ENCODE data around the gene MGAT3. TPM values are rescaled to one million over a fixed set of nuclear protein-coding genes. Genes with fewer than 3 reads are reported as not detected.

Gene MGAT3
- polyA plus RNA-seq, 1 of the 3 experiments (the other 2 are of a cell fraction): 0.16 TPM

- Histone ChIP-seq H3K4me2 (no peak overlapping the region), H3F3A (replicated peaks; ENCODE audit: insufficient read depth) (peaks cover 7% of the 10 kb centered on the region), H3K4me3 (ENCODE audit: low read depth in 2 of 2, low read length in 1 of 2) (peak overlapping the region in 1 of 2 experiments; percentile 37; a peak in 1 of 4 replicates), H3K27ac (ENCODE audit: low read depth in 2 of 2, low read length in 1 of 2) (no peak overlapping the region; a peak in 1 of 4 replicates), H3K4me1 (ENCODE audit: control insufficient read depth in 1 of 2, insufficient read depth in 2 of 2, low read depth in 1 of 2, low read length in 1 of 2) (peaks cover 4 to 25% of the 10 kb centered on the region in 2 experiments; a peak in 2 of 4 replicates), H4K20me1 (ENCODE audit: insufficient read depth) (peaks cover 31% of the 10 kb centered on the region), H3K9ac (no peak overlapping the region), H3K79me2 (ENCODE audit: insufficient read depth) (peaks cover 21% of the 10 kb centered on the region), H3K36me3 (replicated peaks in 1 of 2; ENCODE audit: control insufficient read depth in 1 of 2, insufficient read depth in 2 of 2, low read length in 1 of 2) (peaks cover 0 to 6% of the 10 kb centered on the region in 2 experiments), H3K9me3 (no peaks in the 10 kb centered on the region), H3K27me3 (ENCODE audit: insufficient read depth) (no peaks in the 10 kb centered on the region), H2AFZ (ENCODE audit: low read depth) (no peak overlapping the region), H3K9me2 (no peaks in the 10 kb centered on the region)
- CTCF ChIA-PET: interaction anchor here (0.6 to 4.7 kb wide), 29 partner anchors 12 to 510 kb away, joined by 3 to 36 read pairs (median 4); partner anchors contain the start of genes MIEF1, SYNGR1 and TAB1
- TF ChIP-seq FOXM1 (IDR thresholded peaks at IDR 0.05; ENCODE audit: low read depth) (no peak), IRF3 (IDR thresholded peaks at IDR 0.05; ENCODE audit: low read depth, low read length) (no peak), SMC3 (IDR thresholded peaks at IDR 0.05; ENCODE audit: low read depth, low read length) (no peak), JUND (IDR thresholded peaks at IDR 0.05) (no peak), TEAD4 (IDR thresholded peaks at IDR 0.05; ENCODE audit: borderline replicate concordance, insufficient read depth) (no peak), RFX5 (IDR thresholded peaks at IDR 0.05; ENCODE audit: low read length) (no peak), SIN3A (IDR thresholded peaks at IDR 0.05; ENCODE audit: borderline replicate concordance, low read depth, low read length) (no peak), ZBTB33 (IDR thresholded peaks at IDR 0.05; ENCODE audit: borderline replicate concordance, low read depth) (no peak)
- no peak for DNase-seq
- WGBS (ENCODE audit: low lambda C conversion rate): 61% methylated on average over 5 of the region's 17 CpGs
- POLR2A ChIA-PET: interaction anchor here (0.9 to 1.7 kb wide), 4 partner anchors 8 to 210 kb away, joined by 3 to 9 read pairs (median 3); partner anchors contain the start of genes MIEF1 and RPL3
These were observed 72.7 kb downstream of the MGAT3 start for GRCh38 chr22:39529487-39529851.

- peaks cover 24% of the 10 kb centered on the region for H4K20me1 ChIP-seq (ENCODE audit: insufficient read depth)
- H3K4me3 ChIP-seq (ENCODE audit: low read depth in 2 of 2, low read length in 1 of 2): no peak overlapping the region
- DNase-seq: no peak
- H2AFZ ChIP-seq (ENCODE audit: low read depth): no peak overlapping the region
- H3K9me2 ChIP-seq: no peaks in the 10 kb centered on the region
- H3K9ac ChIP-seq: no peak overlapping the region
- no peaks in the 10 kb centered on the region for H3K27me3 ChIP-seq (ENCODE audit: insufficient read depth)
- H3K27ac ChIP-seq (ENCODE audit: low read depth in 2 of 2, low read length in 1 of 2): no peak overlapping the region
- peaks cover 4 to 24% of the 10 kb centered on the region in 2 experiments; a peak in 2 of 4 replicates for H3K4me1 ChIP-seq (ENCODE audit: control insufficient read depth in 1 of 2, insufficient read depth in 2 of 2, low read depth in 1 of 2, low read length in 1 of 2)
- H3K4me2 ChIP-seq: no peak overlapping the region
- H3F3A ChIP-seq (replicated peaks; ENCODE audit: insufficient read depth): peaks cover under 1% of the 10 kb centered on the region
- peaks cover 21% of the 10 kb centered on the region for H3K79me2 ChIP-seq (ENCODE audit: insufficient read depth)
- WGBS (ENCODE audit: low lambda C conversion rate): 93% methylated on average over 6 of the region's 6 CpGs
- H3K9me3 ChIP-seq: no peaks in the 10 kb centered on the region
- ChIA-PET CTCF (interaction anchor here (0.6 to 4.7 kb wide), 6 partner anchors 15 to 560 kb away, joined by 3 to 36 read pairs (median 4); no protein-coding TSS in a partner anchor), POLR2A (interaction anchor here (1.7 kb wide), 1 partner anchor 210 kb away, joined by 9 read pairs; the partner anchor contains the start of gene RPL3)
- H3K36me3 ChIP-seq (replicated peaks in 1 of 2; ENCODE audit: control insufficient read depth in 1 of 2, insufficient read depth in 2 of 2, low read length in 1 of 2): peaks cover 0 to 5% of the 10 kb centered on the region in 2 experiments
- no peak for TF ChIP-seq RCOR1 (IDR thresholded peaks at IDR 0.05; ENCODE audit: low read length)
- TF ChIP-seq USF2 (IDR thresholded peaks at IDR 0.05; ENCODE audit: borderline replicate concordance, low read depth, low read length): no peak
- no peak for TF ChIP-seq CTCF (IDR thresholded peaks at IDR 0.05)
- TF ChIP-seq GATA2 (CRISPR knock-in tag; IDR thresholded peaks at IDR 0.05): no peak
- TF ChIP-seq PBX3 (IDR thresholded peaks at IDR 0.05): no peak
- no peak for TF ChIP-seq RXRA (IDR thresholded peaks at IDR 0.05; ENCODE audit: borderline replicate concordance, low read depth)
- TF ChIP-seq FOXM1 (IDR thresholded peaks at IDR 0.05; ENCODE audit: low read depth): no peak
- no peak for TF ChIP-seq NFIC (IDR thresholded peaks at IDR 0.05; ENCODE audit: borderline replicate concordance)
- TF ChIP-seq YY1 (IDR thresholded peaks at IDR 0.05; ENCODE audit: low read depth): no peak
- no peak for TF ChIP-seq FOSL2 (IDR thresholded peaks at IDR 0.05; ENCODE audit: borderline replicate concordance, low read depth)
- TF ChIP-seq JUND (IDR thresholded peaks at IDR 0.05): no peak
- no peak for TF ChIP-seq TAF1 (IDR thresholded peaks at IDR 0.05; ENCODE audit: borderline replicate concordance, low read depth, low read length)
These were observed 73.3 kb downstream of the MGAT3 start for GRCh38 chr22:39530116-39530515.

Measured in SK-N-SH (cell line).